Measurements from ENCODE around the gene KCNE1.
A peak's percentile ranks its signal among the peaks of the same experiment; 100 is the strongest.

The KCNE1 gene

GRCh38 chr21:34535886-34536285, 23.9 kb upstream of the KCNE1 start:
- no peak for DNase-seq (ENCODE audit: low read depth in 2 of 2)

- no peak for DNase-seq (ENCODE audit: low read depth in 2 of 2)
Measured at GRCh38 chr21:34534522-34534921, 22.5 kb upstream of the KCNE1 start.

DNA sequence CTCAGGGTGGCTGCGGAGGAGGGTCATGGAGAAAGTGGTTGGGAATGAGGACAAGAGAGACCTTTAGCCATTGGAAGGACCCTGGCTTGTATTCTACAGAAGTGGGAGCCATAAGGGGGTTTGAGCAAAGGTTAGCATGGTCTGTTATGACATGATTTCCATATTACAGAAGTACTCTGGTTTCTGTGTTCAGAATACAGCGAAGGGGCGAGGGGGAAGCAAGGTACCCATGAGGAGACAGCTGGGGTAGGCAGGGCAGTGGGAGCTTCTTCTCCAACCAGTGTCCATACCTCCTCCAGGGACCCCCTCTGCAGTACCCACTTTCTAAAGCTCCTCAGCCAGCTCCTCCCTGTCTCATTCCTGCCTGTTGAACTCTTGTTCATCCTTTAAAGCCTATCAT, 21.9 kb upstream of the KCNE1 start:
- no peak for DNase-seq (ENCODE audit: low read depth in 2 of 2)

DNA sequence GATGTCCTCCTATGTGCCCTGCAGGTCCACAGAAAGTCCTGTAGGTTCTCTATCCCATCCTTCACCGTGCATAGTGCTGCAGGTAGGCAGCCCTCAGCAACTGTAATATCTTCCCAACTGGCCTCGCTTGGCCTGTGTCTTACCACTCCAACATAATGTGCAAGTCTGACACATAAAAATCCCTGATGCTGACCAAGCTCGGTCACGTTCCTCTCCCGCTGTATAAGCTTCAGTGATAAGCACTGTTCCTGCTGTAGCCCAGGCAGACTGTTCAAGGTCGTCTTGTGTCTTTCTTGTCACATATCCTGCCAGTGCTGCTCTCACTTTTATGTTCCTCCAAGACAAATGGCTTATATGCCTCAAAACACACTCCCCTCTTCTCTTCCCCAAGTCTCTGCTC, 19.4 kb upstream of the KCNE1 start:
- DNase-seq (ENCODE audit: low read depth in 2 of 2): no peak

GRCh38 chr21:34530261-34530660, 18.3 kb upstream of the KCNE1 start:
- DNase-seq (ENCODE audit: low read depth in 2 of 2): no peak

GRCh38 chr21:34528131-34528561, 16.1 kb upstream of the KCNE1 start:
- DNase-seq (ENCODE audit: low read depth in 2 of 2): no peak

DNA sequence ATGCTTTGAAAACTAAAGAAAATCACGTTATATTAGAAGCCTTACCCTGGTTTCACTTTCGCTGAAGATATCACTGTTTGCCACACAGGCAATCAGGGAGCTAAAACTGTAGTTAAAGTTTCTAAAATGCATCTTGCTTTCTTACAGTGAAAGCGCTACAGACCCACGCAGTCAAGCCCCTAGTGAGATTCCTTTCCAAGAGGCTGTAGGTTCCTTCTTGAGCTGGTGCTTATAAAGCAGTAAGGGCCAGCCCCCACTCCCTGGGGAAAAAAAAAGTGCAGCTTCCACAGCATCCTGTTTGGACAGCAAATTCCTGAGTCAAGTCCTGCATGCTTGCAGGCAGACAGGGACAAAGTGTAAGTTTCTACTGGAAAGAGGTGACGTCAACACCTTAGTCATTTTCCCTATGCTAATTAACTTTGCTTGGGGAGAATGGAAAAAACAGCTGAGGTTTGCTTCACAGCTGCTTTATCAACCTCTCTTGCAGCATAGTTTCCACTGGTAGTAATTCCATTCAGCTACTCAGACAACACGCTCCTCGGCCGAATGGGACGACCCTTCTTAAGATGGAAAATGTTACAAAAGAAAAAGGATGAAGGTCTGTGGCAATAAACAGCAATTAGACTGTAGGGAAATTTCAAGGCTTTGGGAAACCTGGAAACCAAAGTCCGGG, 14.7 kb upstream of the KCNE1 start:
- DNase-seq (ENCODE audit: low read depth in 2 of 2): peak in 1 of 2 donors; percentile 20

GRCh38 chr21:34526241-34526617, 14.2 kb upstream of the KCNE1 start:
- no peak for DNase-seq (ENCODE audit: low read depth in 2 of 2)

- DNase-seq (ENCODE audit: low read depth in 2 of 2): no peak
Measured at GRCh38 chr21:34524646-34525601, 12.9 kb upstream of the KCNE1 start.

- DNase-seq (ENCODE audit: low read depth in 2 of 2): no peak
Measured at GRCh38 chr21:34523019-34523555, 11.1 kb upstream of the KCNE1 start.

GRCh38 chr21:34522284-34522683, 10.3 kb upstream of the KCNE1 start:
- no peak for DNase-seq (ENCODE audit: low read depth in 2 of 2)

GRCh38 chr21:34521561-34521960, 9.6 kb upstream of the KCNE1 start:
- no peak for DNase-seq (ENCODE audit: low read depth in 2 of 2)

DNA sequence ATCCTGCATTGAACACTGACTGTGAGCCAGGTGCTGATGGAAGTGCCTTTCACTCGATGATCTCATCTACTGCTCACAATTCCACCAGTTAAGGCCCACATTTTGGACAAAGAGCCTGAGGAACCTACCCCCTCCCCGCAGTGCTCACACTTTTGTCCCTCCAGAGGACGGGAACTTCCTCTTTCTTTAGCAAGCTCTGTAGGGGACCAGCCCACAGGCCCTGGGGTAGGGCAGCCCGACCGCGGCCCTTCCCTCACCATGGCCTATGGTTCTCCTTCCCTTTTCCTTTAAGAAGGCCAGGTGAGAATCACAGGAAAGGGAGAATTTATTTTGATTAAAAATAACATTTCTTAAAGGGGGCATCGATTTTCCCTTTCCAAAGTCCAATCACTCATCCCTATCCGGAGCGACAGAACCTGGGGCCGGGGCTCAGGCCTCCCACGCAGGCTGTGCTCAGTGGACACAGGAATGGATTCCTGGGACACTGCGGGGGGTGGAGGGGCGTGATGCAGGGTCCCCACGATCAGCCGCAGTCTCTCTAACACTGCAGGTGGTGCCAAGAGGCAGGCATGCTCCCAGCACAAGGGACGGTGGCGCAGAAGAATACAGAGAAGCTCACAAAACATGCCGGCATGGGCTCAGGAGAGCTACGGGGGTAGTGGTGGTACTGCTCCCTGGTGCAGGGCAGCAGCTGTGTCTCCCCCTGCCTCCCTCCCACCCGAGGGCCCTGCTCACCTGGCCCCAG, 8.9 kb upstream of the KCNE1 start:
- no peak for DNase-seq (ENCODE audit: low read depth in 2 of 2)

GRCh38 chr21:34520281-34520680, 8.3 kb upstream of the KCNE1 start:
- no peak for DNase-seq (ENCODE audit: low read depth in 2 of 2)

DNA sequence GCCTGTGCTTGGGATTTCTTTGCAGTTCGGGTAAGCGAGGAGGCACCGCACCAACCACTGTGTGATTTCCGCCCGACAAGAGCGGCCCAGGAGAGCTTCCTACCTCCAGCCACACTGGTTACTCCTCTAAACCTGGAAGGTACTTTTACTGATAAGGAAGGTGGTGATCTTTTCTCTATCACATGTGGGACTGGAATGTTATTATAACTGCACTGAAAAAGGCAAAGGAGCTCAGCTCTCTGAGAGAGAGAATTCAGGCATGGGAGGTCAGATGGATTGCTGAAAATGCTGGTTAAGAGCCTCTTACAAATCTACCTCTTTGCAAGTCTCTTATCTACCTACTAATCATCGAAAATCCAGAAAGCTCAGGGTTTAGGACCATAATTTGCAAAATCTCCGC, 7.7 kb upstream of the KCNE1 start:
- DNase-seq (ENCODE audit: low read depth in 2 of 2): no peak

DNA sequence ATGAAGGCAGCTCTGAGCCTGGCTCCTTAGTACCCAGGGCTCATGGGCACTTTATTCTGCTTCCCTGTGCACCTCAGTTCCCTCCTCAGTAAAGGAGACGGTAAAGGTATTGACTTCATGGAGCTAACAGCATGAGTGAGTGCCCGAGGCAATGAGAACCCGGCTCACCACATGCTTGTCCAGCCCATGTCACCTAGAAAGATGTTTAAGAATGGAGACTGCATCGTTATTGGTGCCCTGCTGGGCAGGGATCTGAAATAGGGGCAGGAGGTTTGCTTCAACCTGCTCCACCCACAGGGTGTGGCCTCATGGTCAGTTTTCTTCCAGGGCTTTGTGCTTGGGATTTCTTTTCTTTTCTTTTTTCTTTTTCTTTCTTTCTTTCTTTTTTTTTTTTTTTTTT, 7.0 kb upstream of the KCNE1 start:
- no peak for DNase-seq (ENCODE audit: low read depth in 2 of 2)

GRCh38 chr21:34518301-34518700, 6.3 kb upstream of the KCNE1 start:
- DNase-seq (ENCODE audit: low read depth in 2 of 2): no peak

GRCh38 chr21:34517491-34518245, 5.7 kb upstream of the KCNE1 start:
- no peak for DNase-seq (ENCODE audit: low read depth in 2 of 2)

DNA sequence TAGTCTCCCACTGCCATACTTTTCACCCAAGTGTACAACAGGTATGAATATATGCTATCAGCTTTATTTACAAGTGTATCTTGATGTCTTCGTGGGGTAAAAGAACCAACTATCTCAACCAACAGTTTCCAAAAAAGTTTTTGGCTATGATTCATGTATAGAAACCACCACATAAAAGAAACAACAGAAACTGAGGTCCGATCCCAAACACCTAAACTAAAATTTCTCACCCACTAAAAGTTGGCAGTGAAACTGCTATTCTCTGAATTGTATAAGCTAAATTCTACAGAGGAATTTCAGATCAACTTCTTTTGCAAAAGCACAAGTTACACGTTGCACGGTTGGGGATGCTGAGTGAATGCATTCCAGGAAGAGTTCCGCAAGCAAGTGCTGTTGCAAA, 5.0 kb upstream of the KCNE1 start:
- no peak for DNase-seq (ENCODE audit: low read depth in 2 of 2)

GRCh38 chr21:34514576-34515115, 2.6 kb upstream of the KCNE1 start:
- DNase-seq (ENCODE audit: low read depth in 2 of 2): no peak

DNA sequence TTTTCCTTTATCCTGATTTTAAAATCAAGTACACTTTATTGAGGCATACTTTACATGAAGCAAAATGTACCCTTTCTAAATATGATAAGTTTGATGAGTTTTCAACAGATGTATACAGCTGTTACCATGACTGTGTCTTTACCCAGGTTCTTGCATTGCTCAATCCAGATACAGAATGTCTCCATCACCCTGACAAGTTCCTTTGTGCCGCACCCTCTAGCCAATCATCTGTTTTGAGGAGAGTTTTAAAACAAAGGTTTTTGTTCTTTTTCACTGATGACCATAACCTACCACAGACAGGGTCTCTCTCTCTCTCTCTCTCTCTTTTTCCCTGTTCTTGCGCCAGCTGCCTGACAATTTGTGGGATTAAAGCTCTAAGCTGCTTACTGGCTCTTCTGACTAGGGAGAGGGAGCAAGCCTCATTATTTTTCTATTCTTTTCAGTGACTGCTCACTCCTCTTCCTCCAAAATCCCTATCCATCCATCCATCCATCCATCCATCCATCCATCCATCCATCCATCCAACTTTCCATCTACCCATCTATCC, 1.2 kb upstream of the KCNE1 start:
- no peak for DNase-seq (ENCODE audit: low read depth in 2 of 2)
